ENCODE data around the gene RAN. TPM values are rescaled to one million over a fixed set of nuclear protein-coding genes. Genes with fewer than 3 reads are reported as not detected.

RAN gene
- total and polyA plus RNA-seq, 9 of the 15 experiments (the other 6 are each of a cell fraction or from before 2014, with no cell fraction given) = 1,687 to 3,820 (median 2,300) TPM

DNA sequence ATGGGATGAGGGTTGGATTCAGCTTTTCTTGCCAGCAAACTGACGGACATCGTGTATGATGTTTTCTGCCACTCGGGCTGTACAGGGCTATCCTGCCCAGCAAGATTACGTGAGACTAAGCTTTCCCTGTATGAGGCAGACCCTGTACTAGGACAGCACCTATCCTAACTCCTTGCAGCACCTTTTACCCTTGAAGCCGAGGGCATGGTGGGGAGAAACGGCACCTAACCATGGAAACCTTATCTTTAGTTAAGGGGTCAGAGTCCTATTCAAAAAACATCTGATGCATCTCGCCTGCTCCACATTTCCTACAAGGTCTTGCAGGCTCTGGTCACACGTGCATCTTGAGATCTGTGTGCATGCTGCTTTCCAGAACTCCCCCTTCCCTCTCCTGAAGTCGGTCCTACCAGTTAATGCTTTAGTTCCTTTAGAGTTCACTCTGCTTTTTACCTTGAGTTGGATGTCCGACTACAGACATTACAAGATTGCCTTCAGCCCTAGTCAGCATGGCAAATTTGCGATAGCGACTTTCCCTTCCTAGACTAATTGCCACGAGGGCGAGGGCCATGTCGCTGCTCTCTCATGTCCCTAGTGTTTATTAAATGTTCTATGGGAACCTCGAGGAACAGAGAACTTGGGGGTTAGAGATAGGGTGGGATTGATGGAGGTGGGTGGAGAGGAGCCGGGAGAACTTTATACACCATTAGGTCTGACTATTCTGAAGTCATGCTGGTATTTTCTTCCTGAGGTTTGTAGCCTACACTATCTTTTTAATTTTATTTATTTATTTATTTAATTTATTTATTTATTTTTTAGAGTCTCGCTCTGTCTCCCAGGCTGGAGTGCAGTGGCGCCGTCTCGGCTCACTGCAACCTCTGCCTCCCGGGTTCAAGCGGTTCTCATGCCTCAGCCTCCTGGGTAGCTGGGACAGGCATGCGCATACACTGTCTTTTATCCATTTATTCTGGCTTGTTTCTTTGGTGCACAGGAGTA lies 6.6 kb downstream of the RAN start (continued):
- no peak for TF ChIP-seq HMGN3 (IDR thresholded peaks at IDR 0.05; ENCODE audit: borderline replicate concordance, extremely low read depth, insufficient read length, low read depth, low read length)
- TF ChIP-seq CHD1 (IDR thresholded peaks at IDR 0.05; ENCODE audit: low read length) = no peak
- peak; percentile 48; the same call in 1 of the 2 replicates for TF ChIP-seq RBFOX2 (IDR thresholded peaks at IDR 0.05; ENCODE audit: low read depth, low read length)
- peak; percentile 34; the same call in 1 of the 2 replicates for TF ChIP-seq SP1 (CRISPR knock-in tag; IDR thresholded peaks at IDR 0.05)
- peak; percentile 60 for TF ChIP-seq BHLHE40 (IDR thresholded peaks at IDR 0.05; ENCODE audit: low read length)
- no peak for TF ChIP-seq SREBF2 (CRISPR knock-in tag; IDR thresholded peaks at IDR 0.05)
- TF ChIP-seq ZBTB2 (IDR thresholded peaks at IDR 0.05) = no peak
- TF ChIP-seq, protein P1, sequence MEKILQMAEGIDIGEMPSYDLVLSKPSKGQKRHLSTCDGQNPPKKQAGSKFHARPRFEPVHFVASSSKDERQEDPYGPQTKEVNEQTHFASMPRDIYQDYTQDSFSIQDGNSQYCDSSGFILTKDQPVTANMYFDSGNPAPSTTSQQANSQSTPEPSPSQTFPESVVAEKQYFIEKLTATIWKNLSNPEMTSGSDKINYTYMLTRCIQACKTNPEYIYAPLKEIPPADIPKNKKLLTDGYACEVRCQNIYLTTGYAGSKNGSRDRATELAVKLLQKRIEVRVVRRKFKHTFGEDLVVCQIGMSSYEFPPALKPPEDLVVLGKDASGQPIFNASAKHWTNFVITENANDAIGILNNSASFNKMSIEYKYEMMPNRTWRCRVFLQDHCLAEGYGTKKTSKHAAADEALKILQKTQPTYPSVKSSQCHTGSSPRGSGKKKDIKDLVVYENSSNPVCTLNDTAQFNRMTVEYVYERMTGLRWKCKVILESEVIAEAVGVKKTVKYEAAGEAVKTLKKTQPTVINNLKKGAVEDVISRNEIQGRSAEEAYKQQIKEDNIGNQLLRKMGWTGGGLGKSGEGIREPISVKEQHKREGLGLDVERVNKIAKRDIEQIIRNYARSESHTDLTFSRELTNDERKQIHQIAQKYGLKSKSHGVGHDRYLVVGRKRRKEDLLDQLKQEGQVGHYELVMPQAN (IDR thresholded peaks at IDR 0.05; ENCODE audit: borderline replicate concordance) = peak; percentile 15; the same call in 1 of the 2 replicates
- peak; percentile 72 for TF ChIP-seq POLR2B (IDR thresholded peaks at IDR 0.05; ENCODE audit: low read depth, partially characterized antibody)
- TF ChIP-seq, protein P2, sequence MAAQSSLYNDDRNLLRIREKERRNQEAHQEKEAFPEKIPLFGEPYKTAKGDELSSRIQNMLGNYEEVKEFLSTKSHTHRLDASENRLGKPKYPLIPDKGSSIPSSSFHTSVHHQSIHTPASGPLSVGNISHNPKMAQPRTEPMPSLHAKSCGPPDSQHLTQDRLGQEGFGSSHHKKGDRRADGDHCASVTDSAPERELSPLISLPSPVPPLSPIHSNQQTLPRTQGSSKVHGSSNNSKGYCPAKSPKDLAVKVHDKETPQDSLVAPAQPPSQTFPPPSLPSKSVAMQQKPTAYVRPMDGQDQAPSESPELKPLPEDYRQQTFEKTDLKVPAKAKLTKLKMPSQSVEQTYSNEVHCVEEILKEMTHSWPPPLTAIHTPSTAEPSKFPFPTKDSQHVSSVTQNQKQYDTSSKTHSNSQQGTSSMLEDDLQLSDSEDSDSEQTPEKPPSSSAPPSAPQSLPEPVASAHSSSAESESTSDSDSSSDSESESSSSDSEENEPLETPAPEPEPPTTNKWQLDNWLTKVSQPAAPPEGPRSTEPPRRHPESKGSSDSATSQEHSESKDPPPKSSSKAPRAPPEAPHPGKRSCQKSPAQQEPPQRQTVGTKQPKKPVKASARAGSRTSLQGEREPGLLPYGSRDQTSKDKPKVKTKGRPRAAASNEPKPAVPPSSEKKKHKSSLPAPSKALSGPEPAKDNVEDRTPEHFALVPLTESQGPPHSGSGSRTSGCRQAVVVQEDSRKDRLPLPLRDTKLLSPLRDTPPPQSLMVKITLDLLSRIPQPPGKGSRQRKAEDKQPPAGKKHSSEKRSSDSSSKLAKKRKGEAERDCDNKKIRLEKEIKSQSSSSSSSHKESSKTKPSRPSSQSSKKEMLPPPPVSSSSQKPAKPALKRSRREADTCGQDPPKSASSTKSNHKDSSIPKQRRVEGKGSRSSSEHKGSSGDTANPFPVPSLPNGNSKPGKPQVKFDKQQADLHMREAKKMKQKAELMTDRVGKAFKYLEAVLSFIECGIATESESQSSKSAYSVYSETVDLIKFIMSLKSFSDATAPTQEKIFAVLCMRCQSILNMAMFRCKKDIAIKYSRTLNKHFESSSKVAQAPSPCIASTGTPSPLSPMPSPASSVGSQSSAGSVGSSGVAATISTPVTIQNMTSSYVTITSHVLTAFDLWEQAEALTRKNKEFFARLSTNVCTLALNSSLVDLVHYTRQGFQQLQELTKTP (IDR thresholded peaks at IDR 0.05; ENCODE audit: low read depth in 1 of 2, partially characterized antibody in 2 of 2) = no peak
- TF ChIP-seq BCLAF1 (IDR thresholded peaks at IDR 0.05; ENCODE audit: borderline replicate concordance in 1 of 2, control insufficient read depth in 1 of 2, low read depth in 2 of 2, low read length in 1 of 2) = peak in 1 of 2 experiments; percentile 16; a peak in 1 of 4 replicates
- TF ChIP-seq KDM1A (IDR thresholded peaks at IDR 0.05) = 0 out of 4 replicates have a peak, but pooled peaks of 1 of the 2 experiments have one; percentile 25

All from K562 (cell line).